Caco-2 (cell line): ENCODE data around the gene PIK3CA. TPM values are rescaled to one million over a fixed set of nuclear protein-coding genes. Genes with fewer than 3 reads are reported as not detected.

Experiments used
- BruUV-seq: library from RNA; stranded (reverse); fragments of 400-500 nt; replicated peaks from 2 replicates; lab custom pipeline; 2021; lab: Mats Ljungman, UMichigan
- CTCF ChIA-PET: fragments of 300-600 bp; sonication (Branson Sonifier 250); formaldehyde crosslinking; loops from one replicate; lab custom pipeline; 2022; ENCODE audit warnings: antibody characterized with exemption; lab: Charles Lee
- POLR2A ChIA-PET: fragments of 300-600 bp; sonication (Branson Sonifier 250); formaldehyde crosslinking; loops from one replicate; lab custom pipeline; 2022; ENCODE audit warnings: antibody characterized with exemption; lab: Charles Lee
- DNase-seq, 2 experiments: peaks; one replicate each; pipeline versions ENCODE4 v3.0.0 to v3.0.0-alpha.2; 2020 to 2022
- H3K27me3 ChIP-seq: replicated peaks from 2 replicates; pipeline ENCODE4 v1.6.0; 2011; ENCODE audit warnings: low read length; ENCODE audit not compliant: control insufficient read depth, insufficient read depth
- H3K36me3 ChIP-seq: 2 replicates; pipeline ENCODE4 v1.5.1; 2011; ENCODE audit warnings: low read length; ENCODE audit not compliant: control insufficient read depth, insufficient read depth
- H3K4me1 ChIP-seq: fragments of 250-450 bp; sonication (Bioruptor Pico); 2 replicates; pipeline ENCODE4 v1.5.1; 2020; ENCODE audit warnings: mild to moderate bottlenecking
- H3K4me3 ChIP-seq: 2 replicates; pipeline ENCODE4 v1.5.1; 2011; ENCODE audit warnings: low read depth, mild to moderate bottlenecking, control low read depth, low read length
- H3K9me3 ChIP-seq: fragments of 250-450 bp; sonication (Bioruptor Pico); 2 replicates; pipeline ENCODE4 v1.5.1; 2020; ENCODE audit warnings: mild to moderate bottlenecking, moderate library complexity
- H3K27ac Mint-ChIP-seq: one replicate; pipeline ENCODE4 v1.8.0; 2022; ENCODE audit warnings: mixed read lengths; ENCODE audit not compliant: unreplicated experiment
- H3K27me3 Mint-ChIP-seq: one replicate; pipeline ENCODE4 v1.8.0; 2022; ENCODE audit warnings: mixed read lengths; ENCODE audit not compliant: insufficient read depth, unreplicated experiment
- H3K36me3 Mint-ChIP-seq: one replicate; pipeline ENCODE4 v1.8.0; 2022; ENCODE audit warnings: mild to moderate bottlenecking, mixed read lengths; ENCODE audit not compliant: insufficient read depth, unreplicated experiment
- H3K4me1 Mint-ChIP-seq: one replicate; pipeline ENCODE4 v1.8.0; 2022; ENCODE audit warnings: low read depth, mixed read lengths; ENCODE audit not compliant: unreplicated experiment
- H3K4me3 Mint-ChIP-seq: one replicate; pipeline ENCODE4 v1.8.0; 2022; ENCODE audit warnings: mild to moderate bottlenecking, moderate library complexity, mixed read lengths; ENCODE audit not compliant: unreplicated experiment
- H3K9me3 Mint-ChIP-seq: one replicate; pipeline ENCODE4 v1.8.0; 2022; ENCODE audit warnings: mixed read lengths; ENCODE audit not compliant: unreplicated experiment
- CTCF ChIP-seq, 2 experiments: fragments of 200-600 bp in 1 of 2; IDR thresholded peaks; 1 replicate in 1 of 2; 2 replicates in 1 of 2; pipeline versions ENCODE4 v1.5.1 to v1.8.0; 2011 to 2022; ENCODE audit warnings: antibody characterized with exemption in 1 of 2, control low read depth in 1 of 2, inconsistent platforms in 1 of 2, low read depth in 1 of 2, low read length in 1 of 2, mild to moderate bottlenecking in 1 of 2, moderate library complexity in 1 of 2; ENCODE audit not compliant: insufficient read depth in 1 of 2, severe bottlenecking in 1 of 2, unreplicated experiment in 1 of 2
- intact Hi-C: fragments of 100-400 bp; cut with micrococcal nuclease; formaldehyde crosslinking; loops from one replicate; pipeline ENCODE4 v1.10.0; 2022; ENCODE audit not compliant: unreplicated experiment
- total RNA-seq: library from RNA; stranded (reverse); gene quantifications from 2 replicates; pipeline ENCODE4 v1.2.3, GENCODE V29; 2022

PIK3CA gene
- total RNA-seq, 1 experiment from 2014 or later: 10.6 TPM

- Histone ChIP-seq H3K4me3 (no peak overlapping the region), H3K4me1 (no peaks in the 10 kb centered on the region), H3K36me3 (no peaks in the 10 kb centered on the region), H3K9me3 (no peaks in the 10 kb centered on the region), H3K27me3 (no peaks in the 10 kb centered on the region)
- H3K36me3 Mint-ChIP-seq: no peaks in the 10 kb centered on the region
- H3K4me1 Mint-ChIP-seq: no peaks in the 10 kb centered on the region
- TF ChIP-seq CTCF (IDR thresholded peaks at IDR 0.05; ENCODE audit: insufficient read depth in 1 of 2, low read depth in 1 of 2, low read length in 1 of 2, severe bottlenecking in 1 of 2, unreplicated experiment in 1 of 2): no peak
- intact Hi-C loops: no loop called here
- DNase-seq: no peak
- ChIA-PET CTCF (interaction anchor here (0.6 kb wide), 1 partner anchor 11 kb away, joined by 10 read pairs; the partner anchor contains the start of gene PIK3CA), POLR2A (no interaction called here)
- no peak overlapping the region for H3K4me3 Mint-ChIP-seq
- H3K27me3 Mint-ChIP-seq: no peaks in the 10 kb centered on the region
- no peak overlapping the region for H3K27ac Mint-ChIP-seq
- no TSS peak for BruUV-seq
- H3K9me3 Mint-ChIP-seq: no peaks in the 10 kb centered on the region
These were observed 10.3 kb downstream of the PIK3CA start for GRCh38 chr3:179158336-179159039.

- Histone ChIP-seq H3K36me3 (no peaks in the 10 kb centered on the region), H3K9me3 (no peaks in the 10 kb centered on the region), H3K4me3 (no peak overlapping the region), H3K27me3 (no peaks in the 10 kb centered on the region; the same call in 1 of the 2 replicates), H3K4me1 (no peaks in the 10 kb centered on the region)
- POLR2A ChIA-PET: no interaction called here
- Mint-ChIP-seq H3K4me1 (no peaks in the 10 kb centered on the region), H3K4me3 (no peak overlapping the region), H3K27ac (no peak overlapping the region), H3K27me3 (no peaks in the 10 kb centered on the region), H3K36me3 (no peaks in the 10 kb centered on the region), H3K9me3 (no peaks in the 10 kb centered on the region)
- DNase-seq: no peak
- TF ChIP-seq CTCF (IDR thresholded peaks at IDR 0.05; ENCODE audit: insufficient read depth in 1 of 2, low read depth in 1 of 2, low read length in 1 of 2, severe bottlenecking in 1 of 2, unreplicated experiment in 1 of 2): no peak
- CTCF ChIA-PET: no interaction called here
- intact Hi-C loops: no loop called here
- no TSS peak for BruUV-seq
These were observed 15.3 kb downstream of the PIK3CA start for GRCh38 chr3:179163503-179163902.

GRCh38 chr3:179164857-179165256, 16.7 kb downstream of the PIK3CA start:
- Histone ChIP-seq H3K9me3 (no peaks in the 10 kb centered on the region), H3K36me3 (no peaks in the 10 kb centered on the region), H3K4me3 (no peak overlapping the region), H3K4me1 (no peaks in the 10 kb centered on the region), H3K27me3 (no peaks in the 10 kb centered on the region; the same call in 1 of the 2 replicates)
- H3K27ac Mint-ChIP-seq: no peak overlapping the region
- H3K9me3 Mint-ChIP-seq: no peaks in the 10 kb centered on the region
- intact Hi-C loops: no loop called here
- H3K4me1 Mint-ChIP-seq: no peaks in the 10 kb centered on the region
- CTCF ChIA-PET: no interaction called here
- no peaks in the 10 kb centered on the region for H3K27me3 Mint-ChIP-seq
- no peak overlapping the region for H3K4me3 Mint-ChIP-seq
- H3K36me3 Mint-ChIP-seq: no peaks in the 10 kb centered on the region
- TF ChIP-seq CTCF (IDR thresholded peaks at IDR 0.05; ENCODE audit: insufficient read depth in 1 of 2, low read depth in 1 of 2, low read length in 1 of 2, severe bottlenecking in 1 of 2, unreplicated experiment in 1 of 2): no peak
- DNase-seq: no peak
- no TSS peak for BruUV-seq
- POLR2A ChIA-PET: no interaction called here
